ENCODE data around the gene NUP214. TPM values are rescaled to one million over a fixed set of nuclear protein-coding genes. Genes with fewer than 3 reads are reported as not detected.

NUP214 gene
- total and polyA plus RNA-seq, 2 of the 4 experiments (the other 2 are of a cell fraction) = 7.9 to 13.4 TPM

GRCh38 chr9:131125038-131125287 is 423 bp upstream of the NUP214 start:
- peak overlapping the region; percentile 43 for H3K27ac ChIP-seq (ENCODE audit: insufficient read depth, low read length)
- dilution Hi-C loops (cut with HindIII; ENCODE audit: low sequenced_read_pairs, unreplicated experiment) = no loop called here
- H2BK120ac ChIP-seq (ENCODE audit: low read depth, low read length) = no peak overlapping the region
- no TSS peak for BruUV-seq (replicated peaks)
- H3K4me2 ChIP-seq (ENCODE audit: low read depth, low read length) = peak overlapping the region; percentile 72
- H3K4me1 ChIP-seq (ENCODE audit: control insufficient read depth, insufficient read depth, low read length) = no peaks in the 10 kb centered on the region
- H4K8ac ChIP-seq (ENCODE audit: low read depth in 2 of 2, low read length in 2 of 2) = peak overlapping the region; percentile 59 to 95
- H3K4me3 ChIP-seq (ENCODE audit: insufficient read depth, low read depth, low read length) = peak overlapping the region; percentile 85
- H2BK5ac ChIP-seq (ENCODE audit: low read depth, low read length, poor library complexity, severe bottlenecking) = peak overlapping the region; percentile 53
- H3K27me3 ChIP-seq (ENCODE audit: control insufficient read depth, insufficient read depth, low read length) = peaks cover 2% of the 10 kb centered on the region; the same call in 1 of the 2 replicates
- in situ Hi-C loops (cut with MboI; ENCODE audit: low sequenced_read_pairs) = loop anchor here (25.0 kb wide), 1 partner anchor 1212 kb away; no protein-coding TSS in a partner anchor
- ChIA-PET POLR2A (ENCODE audit: unreplicated experiment) (interaction anchor here (0.9 kb wide), 1 partner anchor 15 kb away, joined by 3 read pairs; no protein-coding TSS in a partner anchor), CTCF (interaction anchor here (1.4 kb wide), 1 partner anchor 212 kb away, joined by 3 read pairs; no protein-coding TSS in a partner anchor)
- ATAC-seq (ENCODE audit: low read depth) = peak; percentile 10
- peak overlapping the region; percentile 86 for H3K4ac ChIP-seq (ENCODE audit: low read depth, low read length)
- H3K18ac ChIP-seq (ENCODE audit: low read depth, low read length) = no peak overlapping the region; the same call in 1 of the 2 replicates
- H2AFZ ChIP-seq (replicated peaks; ENCODE audit: low read length, poor library complexity) = peak overlapping the region; percentile 93
- no peaks in the 10 kb centered on the region for H3K9me3 ChIP-seq (ENCODE audit: control insufficient read depth, insufficient read depth, low read length)
- H3K79me1 ChIP-seq (ENCODE audit: low read depth in 1 of 2, low read length in 2 of 2) = peaks cover 6 to 35% of the 10 kb centered on the region in 2 experiments
- H2BK20ac ChIP-seq (ENCODE audit: low read depth, low read length) = no peak overlapping the region
- H3K9ac ChIP-seq (ENCODE audit: low read depth, low read length) = peak overlapping the region; percentile 81
- no peaks in the 10 kb centered on the region for H4K20me1 ChIP-seq (ENCODE audit: insufficient read depth, low read length)
- no peaks in the 10 kb centered on the region for H3K9me1 ChIP-seq (ENCODE audit: insufficient read depth, low read length)
- WGBS, 2 experiments (ENCODE audit: extremely low coverage in 2 of 2, insufficient read length in 1 of 2) = 0% methylated on average over 1 of the region's 7 CpGs; no CpG with 5 or more reads in 1 of the 2 experiments
- peaks cover 7% of the 10 kb centered on the region; the same call in 1 of the 2 replicates for H3K36me3 ChIP-seq (ENCODE audit: control insufficient read depth, insufficient read depth, low read length)
- no peak for DNase-seq
- TF ChIP-seq USF2 (IDR thresholded peaks at IDR 0.05; ENCODE audit: low read depth, low read length) (no peak), CEBPB (IDR thresholded peaks at IDR 0.05; ENCODE audit: low read depth, low read length) (no peak), RFX5 (IDR thresholded peaks at IDR 0.05; ENCODE audit: low read depth, low read length) (no peak), ELK1 (IDR thresholded peaks at IDR 0.05; ENCODE audit: borderline replicate concordance, low read depth, low read length) (no peak), SMC3 (IDR thresholded peaks at IDR 0.05; ENCODE audit: low read depth, low read length) (no peak), RAD21 (IDR thresholded peaks at IDR 0.05; ENCODE audit: low read length) (no peak), POLR2A (IDR thresholded peaks at IDR 0.05; ENCODE audit: low read depth, low read length) (no peak), CHD1 (IDR thresholded peaks at IDR 0.05; ENCODE audit: low read depth, low read length) (no peak), MAZ (IDR thresholded peaks at IDR 0.05; ENCODE audit: borderline replicate concordance, low read depth, low read length) (no peak), RCOR1 (IDR thresholded peaks at IDR 0.05; ENCODE audit: insufficient replicate concordance, low read length) (no peak), NFE2L2 (IDR thresholded peaks at IDR 0.05; ENCODE audit: low read depth, low read length) (no peak)
- peak overlapping the region; percentile 83 for H4K91ac ChIP-seq (ENCODE audit: insufficient read depth, low read depth, low read length)
- H3K56ac ChIP-seq (ENCODE audit: extremely low read depth, insufficient read depth, low read length) = peak overlapping the region; percentile 90
- H2AK9ac ChIP-seq (replicated peaks; ENCODE audit: low read depth, low read length, poor library complexity) = peak overlapping the region; percentile 94
- peak overlapping the region; percentile 3 for H2AK5ac ChIP-seq (ENCODE audit: low read depth, low read length)
- peak overlapping the region; percentile 86 for H4K5ac ChIP-seq (ENCODE audit: low read depth, low read length)
- H3K23ac ChIP-seq (ENCODE audit: low read depth, low read length) = peak overlapping the region; percentile 85; the same call in 1 of the 2 replicates
- H2BK15ac ChIP-seq (ENCODE audit: low read depth, low read length) = no peak overlapping the region
- peak overlapping the region; percentile 95 for H3K14ac ChIP-seq (replicated peaks; ENCODE audit: low read depth, low read length)
- intact Hi-C loops (cut with micrococcal nuclease) = loop anchor here (2.0 to 5.0 kb wide), 2 partner anchors 42 to 66 kb away; no protein-coding TSS in a partner anchor
